Measurements from ENCODE around the gene RAF1. TPM values are rescaled to one million over a fixed set of nuclear protein-coding genes. Genes with fewer than 3 reads are reported as not detected.
A peak's percentile ranks its signal among the peaks of the same experiment; 100 is the strongest.

The RAF1 gene
- total RNA-seq = 100 to 1,000 TPM; 212 to 346 (median 246) TPM

DNA sequence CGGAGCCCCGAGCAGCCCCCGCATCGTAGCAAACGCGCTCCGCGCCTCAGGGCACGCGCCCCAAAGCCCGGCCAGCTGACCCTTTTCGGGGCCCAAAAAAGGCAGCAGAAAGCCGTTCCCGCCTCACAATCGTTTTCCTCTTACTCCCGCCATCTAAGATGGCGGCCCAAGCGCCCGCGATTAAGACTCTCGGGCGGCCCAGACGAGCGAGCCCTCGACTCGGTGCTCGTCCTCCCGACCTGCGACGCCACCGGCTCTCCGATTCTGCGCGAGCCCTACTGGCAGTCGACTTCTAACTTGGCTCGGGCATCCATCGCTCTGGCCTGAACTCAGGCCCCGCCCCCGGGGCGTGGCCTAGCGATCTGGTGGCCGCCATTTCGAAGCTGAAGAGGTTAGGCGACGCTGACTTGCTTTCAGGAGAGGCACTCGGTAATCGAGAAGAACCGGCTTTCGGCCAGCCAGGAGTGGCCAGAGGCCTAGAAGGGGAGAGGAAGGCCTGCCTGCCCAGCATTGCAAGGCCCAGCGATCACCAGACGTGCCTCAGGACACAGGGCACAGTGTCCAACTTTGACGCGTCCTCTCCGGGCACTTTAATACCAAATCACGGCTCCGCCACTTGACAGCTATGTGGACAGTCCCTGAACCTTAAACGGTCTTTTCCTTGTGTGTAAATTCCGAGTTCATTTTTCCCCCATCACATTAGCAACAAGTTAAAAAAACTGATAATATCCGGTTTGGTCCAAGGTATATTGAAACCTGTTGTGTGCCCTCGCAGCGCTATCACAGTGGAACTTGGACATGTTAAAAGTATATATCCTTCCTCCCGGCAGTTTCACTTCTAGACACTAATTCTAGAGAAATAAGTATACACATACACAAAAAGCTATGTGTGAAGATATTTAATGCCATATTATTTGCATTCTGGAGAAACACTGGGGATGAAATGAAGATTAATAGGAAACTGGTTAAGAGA lies at the start of gene RAF1:
Gene RAF1 (minus strand): TSS at position 182 of the 973 bp plus-strand sequence. CDS start 45,396 bp downstream, outside the sequence.
- peak; percentile 76 to 83 for ATAC-seq
- H3K4me1 ChIP-seq = peaks cover 29 to 37% of the 10 kb centered on the region in 2 donors

DNA sequence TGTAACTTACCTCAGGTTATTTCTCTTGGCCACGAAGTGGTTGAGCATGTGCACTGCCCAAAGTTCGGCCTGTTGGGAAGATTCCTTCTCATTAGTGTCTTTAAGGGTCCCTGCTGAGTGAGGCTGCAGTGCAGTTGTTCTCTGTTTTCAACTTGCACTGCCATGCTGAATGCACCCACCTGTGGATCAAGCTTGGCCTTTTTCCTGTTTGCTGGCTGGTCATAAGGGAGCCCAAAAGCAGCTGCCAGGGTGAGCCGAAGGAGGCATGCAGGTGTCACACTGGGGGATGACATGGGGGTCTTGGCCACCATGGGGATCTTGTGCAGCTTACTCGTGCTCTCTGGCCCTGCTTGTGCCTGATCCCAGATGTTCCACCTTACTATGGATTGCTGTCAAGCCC lies 46.1 kb upstream of the RAF1 start:
- H3K27ac ChIP-seq = no peak overlapping the region
- ATAC-seq (no peak), DNase-seq (no peak)
- intact Hi-C loops (cut with DNase I; ENCODE audit: low total_unique reads) (no loop called here), in situ Hi-C loops (cut with MboI; ENCODE audit: low sequenced_read_pairs in 4 of 4) (loop anchor here in 3 of 4 donors (25.0 kb wide), 2 partner anchors 148 to 573 kb away; partner anchors contain the start of gene MKRN2 (in 1 of the 3))
- H3K4me1 ChIP-seq = peaks cover 11 to 17% of the 10 kb centered on the region in 2 donors
- no peaks in the 10 kb centered on the region for H3K36me3 ChIP-seq
- no peak overlapping the region for H3K4me3 ChIP-seq
- no peak for TF ChIP-seq POLR2A (IDR thresholded peaks at IDR 0.05)
- TF ChIP-seq, protein P1, sequence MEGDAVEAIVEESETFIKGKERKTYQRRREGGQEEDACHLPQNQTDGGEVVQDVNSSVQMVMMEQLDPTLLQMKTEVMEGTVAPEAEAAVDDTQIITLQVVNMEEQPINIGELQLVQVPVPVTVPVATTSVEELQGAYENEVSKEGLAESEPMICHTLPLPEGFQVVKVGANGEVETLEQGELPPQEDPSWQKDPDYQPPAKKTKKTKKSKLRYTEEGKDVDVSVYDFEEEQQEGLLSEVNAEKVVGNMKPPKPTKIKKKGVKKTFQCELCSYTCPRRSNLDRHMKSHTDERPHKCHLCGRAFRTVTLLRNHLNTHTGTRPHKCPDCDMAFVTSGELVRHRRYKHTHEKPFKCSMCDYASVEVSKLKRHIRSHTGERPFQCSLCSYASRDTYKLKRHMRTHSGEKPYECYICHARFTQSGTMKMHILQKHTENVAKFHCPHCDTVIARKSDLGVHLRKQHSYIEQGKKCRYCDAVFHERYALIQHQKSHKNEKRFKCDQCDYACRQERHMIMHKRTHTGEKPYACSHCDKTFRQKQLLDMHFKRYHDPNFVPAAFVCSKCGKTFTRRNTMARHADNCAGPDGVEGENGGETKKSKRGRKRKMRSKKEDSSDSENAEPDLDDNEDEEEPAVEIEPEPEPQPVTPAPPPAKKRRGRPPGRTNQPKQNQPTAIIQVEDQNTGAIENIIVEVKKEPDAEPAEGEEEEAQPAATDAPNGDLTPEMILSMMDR (IDR thresholded peaks at IDR 0.05 in 4 of 5, conservative IDR thresholded peaks at IDR 0.05 in 1 of 5) = no peak
- no peaks in the 10 kb centered on the region for H3K9me3 ChIP-seq
- no peaks in the 10 kb centered on the region for H3K27me3 ChIP-seq

More for the DNA sequence above, at the start of gene RAF1:
- Histone ChIP-seq H3K36me3 (no peaks in the 10 kb centered on the region), H3K9me3 (no peaks in the 10 kb centered on the region), H3K27ac (peak within 1 kb of the TSS; percentile 99 to 100 (median 100)), H3K4me3 (peak within 1 kb of the TSS; percentile 96 to 100 (median 98)), H3K27me3 (no peaks in the 10 kb centered on the region)
- intact Hi-C loops (cut with DNase I; ENCODE audit: low total_unique reads) (loop anchor here (2.0 to 5.0 kb wide), 3 partner anchors 31 to 1803 kb away; partner anchors contain the start of gene MKRN2), in situ Hi-C loops (cut with MboI; ENCODE audit: low sequenced_read_pairs in 4 of 4) (no loop called here)
- DNase-seq = peak; percentile 97 to 99
- TF ChIP-seq POLR2A (IDR thresholded peaks at IDR 0.05) = peak; percentile 87 to 95
- TF ChIP-seq, protein P1 (IDR thresholded peaks at IDR 0.05 in 4 of 5, conservative IDR thresholded peaks at IDR 0.05 in 1 of 5) = no peak

DNA sequence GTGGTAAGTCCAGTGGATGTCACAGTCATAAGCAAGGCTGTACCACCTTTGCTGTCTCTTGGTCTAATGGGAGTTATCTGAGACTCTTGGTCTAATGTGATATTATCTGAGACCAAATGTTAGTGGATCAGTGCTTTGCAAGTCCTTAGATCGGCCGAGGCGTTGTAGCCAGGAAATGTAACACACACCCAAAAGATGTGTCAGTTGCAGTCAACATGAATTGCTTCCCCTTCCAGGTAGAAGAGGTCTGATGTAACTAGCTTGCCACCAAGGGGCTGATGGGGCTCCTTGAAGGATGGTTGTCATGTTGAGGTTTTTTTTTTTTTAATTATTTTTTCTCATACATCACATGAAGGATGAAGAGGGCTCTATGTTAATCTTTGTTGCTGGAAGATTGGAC lies 45.4 kb upstream of the RAF1 start:
- ATAC-seq = no peak
- no peak for DNase-seq
- Histone ChIP-seq H3K4me1 (peaks cover 11 to 17% of the 10 kb centered on the region in 2 donors), H3K27me3 (no peaks in the 10 kb centered on the region), H3K4me3 (no peak overlapping the region), H3K27ac (no peak overlapping the region), H3K9me3 (no peaks in the 10 kb centered on the region), H3K36me3 (no peaks in the 10 kb centered on the region)
- TF ChIP-seq POLR2A (IDR thresholded peaks at IDR 0.05) = no peak
- TF ChIP-seq, protein P1 (IDR thresholded peaks at IDR 0.05 in 4 of 5, conservative IDR thresholded peaks at IDR 0.05 in 1 of 5) = no peak
- intact Hi-C loops (cut with DNase I; ENCODE audit: low total_unique reads) (loop anchor here (5.0 kb wide), 2 partner anchors 133 to 152 kb away; partner anchors contain the start of genes MKRN2 and RPL32), in situ Hi-C loops (cut with MboI; ENCODE audit: low sequenced_read_pairs in 4 of 4) (loop anchor here in 3 of 4 donors (25.0 kb wide), 2 partner anchors 147 to 572 kb away; partner anchors contain the start of gene MKRN2 (in 1 of the 3))

DNA sequence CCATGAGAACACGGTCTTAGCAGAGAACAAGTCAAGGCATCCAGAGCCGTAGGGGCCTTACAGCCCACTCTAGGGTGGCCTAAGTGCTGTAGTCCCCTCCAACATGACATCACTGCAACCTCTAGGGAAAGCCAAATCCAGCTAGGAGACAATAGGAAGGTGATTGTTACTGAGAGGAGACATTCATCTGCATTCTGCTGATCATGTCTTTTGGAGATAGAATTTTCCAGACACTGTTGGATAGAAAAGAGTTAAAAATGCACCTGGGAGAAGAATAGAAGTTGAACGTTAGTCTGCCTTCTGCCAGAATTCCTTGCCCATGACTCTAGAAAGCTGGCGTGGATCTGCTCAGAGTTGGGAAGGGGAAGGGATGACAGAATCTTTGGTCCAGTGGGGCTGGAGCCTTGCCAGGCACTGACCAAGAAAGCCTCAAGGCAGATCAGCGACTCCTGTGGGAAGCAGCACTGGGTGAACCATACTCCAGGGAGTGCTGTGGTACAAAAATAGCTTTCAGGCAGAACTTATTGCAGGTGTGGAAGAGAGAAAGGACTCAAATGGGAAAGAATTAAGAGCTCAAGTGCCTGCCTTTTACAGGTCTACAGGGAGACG lies 44.8 kb upstream of the RAF1 start:
- intact Hi-C loops (cut with DNase I; ENCODE audit: low total_unique reads) = loop anchor here (5.0 kb wide), 2 partner anchors 134 to 151 kb away; partner anchors contain the start of genes MKRN2 and RPL32
- Histone ChIP-seq H3K27me3 (no peaks in the 10 kb centered on the region), H3K9me3 (no peaks in the 10 kb centered on the region), H3K4me3 (no peak overlapping the region), H3K4me1 (peaks cover 11 to 23% of the 10 kb centered on the region in 2 donors), H3K36me3 (no peaks in the 10 kb centered on the region), H3K27ac (peak overlapping the region in 1 of 4 donors; percentile 23)
- peak; percentile 43 to 45 for DNase-seq
- ATAC-seq = peak; percentile 31 to 47
- in situ Hi-C loops (cut with MboI; ENCODE audit: low sequenced_read_pairs in 4 of 4) = loop anchor here in 3 of 4 donors (25.0 kb wide), 2 partner anchors 146 to 571 kb away; partner anchors contain the start of gene MKRN2 (in 1 of the 3)
- TF ChIP-seq, protein P1 (IDR thresholded peaks at IDR 0.05 in 4 of 5, conservative IDR thresholded peaks at IDR 0.05 in 1 of 5) = peak in 1 of 5 experiments; percentile 13
- TF ChIP-seq POLR2A (IDR thresholded peaks at IDR 0.05) = no peak
